ENCODE data around the gene UST.

UST gene

GRCh38 chr6:148736774-148737412 lies 9.9 kb upstream of the UST start:
- H3K36me3 ChIP-seq (ENCODE audit: control insufficient read depth, insufficient read depth, low read length), result no peaks in the 10 kb centered on the region
- H3K4me1 ChIP-seq (ENCODE audit: control insufficient read depth, insufficient read depth, low read length), result peaks cover 3% of the 10 kb centered on the region; the same call in 1 of the 2 replicates
- H3K9ac ChIP-seq (ENCODE audit: low read length), result no peak overlapping the region
- peaks cover 5% of the 10 kb centered on the region for H3K9me3 ChIP-seq (ENCODE audit: control insufficient read depth, insufficient read depth, low read depth, low read length)
- H3K27ac ChIP-seq (ENCODE audit: low read depth, low read length), result no peak overlapping the region
- H3K4me3 ChIP-seq (ENCODE audit: low read depth, low read length), result no peak overlapping the region
- H3K27me3 ChIP-seq (ENCODE audit: control insufficient read depth, insufficient read depth, low read length), result no peaks in the 10 kb centered on the region

DNA sequence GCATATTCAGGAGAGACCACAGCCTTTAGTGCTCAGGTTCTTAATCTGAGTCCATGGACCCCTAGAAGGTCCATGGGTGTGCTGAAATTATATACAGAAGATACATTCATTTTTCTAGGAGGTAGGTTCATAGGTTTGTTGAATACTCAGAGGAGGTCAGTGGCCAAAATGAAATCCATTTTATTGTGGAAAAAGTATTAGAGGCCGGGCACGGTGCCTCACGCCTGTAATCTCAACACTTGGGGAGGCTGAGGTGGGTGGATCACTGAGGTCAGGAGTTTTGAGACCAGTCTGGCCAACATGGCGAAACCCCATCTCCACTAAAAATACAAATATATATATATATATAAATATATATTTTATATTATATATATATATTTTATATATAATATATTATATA lies 9.0 kb upstream of the UST start:
- H3K9ac ChIP-seq (ENCODE audit: low read length), result no peak overlapping the region
- no peak overlapping the region for H3K27ac ChIP-seq (ENCODE audit: low read depth, low read length)
- H3K9me3 ChIP-seq (ENCODE audit: control insufficient read depth, insufficient read depth, low read depth, low read length), result peaks cover 5% of the 10 kb centered on the region
- no peaks in the 10 kb centered on the region for H3K27me3 ChIP-seq (ENCODE audit: control insufficient read depth, insufficient read depth, low read length)
- no peaks in the 10 kb centered on the region for H3K36me3 ChIP-seq (ENCODE audit: control insufficient read depth, insufficient read depth, low read length)
- no peak overlapping the region for H3K4me3 ChIP-seq (ENCODE audit: low read depth, low read length)
- H3K4me1 ChIP-seq (ENCODE audit: control insufficient read depth, insufficient read depth, low read length), result peaks cover 3% of the 10 kb centered on the region; the same call in 1 of the 2 replicates

GRCh38 chr6:148738946-148739821 lies 7.6 kb upstream of the UST start:
- H3K27me3 ChIP-seq (ENCODE audit: control insufficient read depth, insufficient read depth, low read length), result no peaks in the 10 kb centered on the region
- no peaks in the 10 kb centered on the region for H3K9me3 ChIP-seq (ENCODE audit: control insufficient read depth, insufficient read depth, low read depth, low read length)
- H3K4me3 ChIP-seq (ENCODE audit: low read depth, low read length), result no peak overlapping the region
- H3K27ac ChIP-seq (ENCODE audit: low read depth, low read length), result no peak overlapping the region
- no peaks in the 10 kb centered on the region for H3K36me3 ChIP-seq (ENCODE audit: control insufficient read depth, insufficient read depth, low read length)
- peaks cover 9% of the 10 kb centered on the region; the same call in 1 of the 2 replicates for H3K4me1 ChIP-seq (ENCODE audit: control insufficient read depth, insufficient read depth, low read length)
- no peak overlapping the region for H3K9ac ChIP-seq (ENCODE audit: low read length)

- H3K27me3 ChIP-seq (ENCODE audit: control insufficient read depth, insufficient read depth, low read length), result no peaks in the 10 kb centered on the region
- no peaks in the 10 kb centered on the region for H3K36me3 ChIP-seq (ENCODE audit: control insufficient read depth, insufficient read depth, low read length)
- no peaks in the 10 kb centered on the region for H3K9me3 ChIP-seq (ENCODE audit: control insufficient read depth, insufficient read depth, low read depth, low read length)
- H3K4me3 ChIP-seq (ENCODE audit: low read depth, low read length), result no peak overlapping the region
- H3K4me1 ChIP-seq (ENCODE audit: control insufficient read depth, insufficient read depth, low read length), result peaks cover 9% of the 10 kb centered on the region; the same call in 1 of the 2 replicates
- no peak overlapping the region for H3K27ac ChIP-seq (ENCODE audit: low read depth, low read length)
- H3K9ac ChIP-seq (ENCODE audit: low read length), result no peak overlapping the region
These were observed 7.1 kb upstream of the UST start for GRCh38 chr6:148739822-148740128.

DNA sequence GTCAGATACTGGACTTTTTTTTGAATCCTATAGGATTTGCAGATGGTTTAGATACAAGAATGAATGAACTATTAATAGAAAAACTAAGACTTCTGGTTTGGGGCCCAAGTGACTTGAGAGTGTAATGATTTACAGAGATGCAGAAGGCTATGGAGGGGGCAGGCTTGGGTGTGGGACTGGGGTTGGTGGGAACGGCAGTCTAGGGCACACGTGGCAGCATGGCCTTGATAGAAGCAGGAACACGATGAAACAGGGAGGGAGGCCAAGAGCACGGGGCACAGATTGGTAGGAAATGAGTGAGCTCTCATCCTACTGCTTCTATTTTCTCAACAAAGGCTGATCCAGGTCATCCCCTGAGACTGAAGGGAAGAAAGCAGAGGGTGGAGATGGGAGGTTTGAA lies 3.4 kb upstream of the UST start:
- no peaks in the 10 kb centered on the region for H3K27me3 ChIP-seq (ENCODE audit: control insufficient read depth, insufficient read depth, low read length)
- no peak overlapping the region for H3K9ac ChIP-seq (ENCODE audit: low read length)
- no peak overlapping the region for H3K4me3 ChIP-seq (ENCODE audit: low read depth, low read length)
- peaks cover 17% of the 10 kb centered on the region for H3K4me1 ChIP-seq (ENCODE audit: control insufficient read depth, insufficient read depth, low read length)
- no peaks in the 10 kb centered on the region for H3K36me3 ChIP-seq (ENCODE audit: control insufficient read depth, insufficient read depth, low read length)
- no peaks in the 10 kb centered on the region for H3K9me3 ChIP-seq (ENCODE audit: control insufficient read depth, insufficient read depth, low read depth, low read length)
- H3K27ac ChIP-seq (ENCODE audit: low read depth, low read length), result no peak overlapping the region

DNA sequence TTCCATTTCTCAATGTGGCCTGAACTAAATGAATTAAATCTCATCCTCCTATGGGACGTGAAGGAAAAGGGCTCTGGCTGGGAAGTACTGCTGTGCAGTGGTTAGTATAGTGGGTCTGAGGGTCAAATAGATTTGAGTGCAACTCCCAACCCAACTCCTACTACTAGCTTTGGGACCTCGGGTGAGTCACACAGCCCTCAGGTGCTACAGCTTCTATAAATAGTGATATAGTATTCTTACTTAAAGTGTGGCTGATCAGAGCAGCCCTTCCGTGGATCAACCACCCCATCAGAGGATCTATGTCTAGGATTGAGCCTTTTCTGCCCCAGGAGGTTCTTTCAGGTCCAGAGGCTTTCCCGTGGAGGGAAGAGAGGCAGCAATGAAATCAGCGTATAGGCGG lies 904 bp upstream of the UST start:
- Histone ChIP-seq H3K4me3 (ENCODE audit: low read depth, low read length) (peak overlapping the region; percentile 77), H3K27ac (ENCODE audit: low read depth, low read length) (peak overlapping the region; percentile 58; the same call in 1 of the 2 replicates), H3K4me1 (ENCODE audit: control insufficient read depth, insufficient read depth, low read length) (peaks cover 29% of the 10 kb centered on the region), H3K36me3 (ENCODE audit: control insufficient read depth, insufficient read depth, low read length) (no peaks in the 10 kb centered on the region), H3K9me3 (ENCODE audit: control insufficient read depth, insufficient read depth, low read depth, low read length) (no peaks in the 10 kb centered on the region), H3K27me3 (ENCODE audit: control insufficient read depth, insufficient read depth, low read length) (no peaks in the 10 kb centered on the region), H3K9ac (ENCODE audit: low read length) (peak overlapping the region; percentile 85)

DNA sequence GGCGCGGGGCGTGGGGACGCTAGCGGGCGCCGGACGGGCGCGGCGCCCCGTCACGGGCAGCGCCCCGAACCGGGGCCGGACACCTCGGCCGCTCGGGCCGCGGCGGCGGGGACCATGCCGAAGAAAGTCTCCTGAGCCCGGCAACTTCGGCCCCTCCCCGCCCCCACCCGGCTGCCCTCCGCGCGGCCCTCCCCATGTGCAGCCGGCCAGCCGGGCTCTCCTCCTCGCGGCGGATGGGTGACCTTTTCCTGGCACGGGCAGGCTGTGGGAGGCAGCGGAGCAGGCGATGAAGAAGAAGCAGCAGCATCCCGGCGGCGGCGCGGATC lies 278 bp downstream of the UST start:
- Histone ChIP-seq H3K4me3 (ENCODE audit: low read depth, low read length) (peak overlapping the region; percentile 77), H3K4me1 (ENCODE audit: control insufficient read depth, insufficient read depth, low read length) (peaks cover 31% of the 10 kb centered on the region), H3K27me3 (ENCODE audit: control insufficient read depth, insufficient read depth, low read length) (no peaks in the 10 kb centered on the region), H3K9ac (ENCODE audit: low read length) (peak overlapping the region; percentile 67), H3K9me3 (ENCODE audit: control insufficient read depth, insufficient read depth, low read depth, low read length) (no peaks in the 10 kb centered on the region), H3K36me3 (ENCODE audit: control insufficient read depth, insufficient read depth, low read length) (no peaks in the 10 kb centered on the region), H3K27ac (ENCODE audit: low read depth, low read length) (peak overlapping the region; percentile 81; the same call in 1 of the 2 replicates)

DNA sequence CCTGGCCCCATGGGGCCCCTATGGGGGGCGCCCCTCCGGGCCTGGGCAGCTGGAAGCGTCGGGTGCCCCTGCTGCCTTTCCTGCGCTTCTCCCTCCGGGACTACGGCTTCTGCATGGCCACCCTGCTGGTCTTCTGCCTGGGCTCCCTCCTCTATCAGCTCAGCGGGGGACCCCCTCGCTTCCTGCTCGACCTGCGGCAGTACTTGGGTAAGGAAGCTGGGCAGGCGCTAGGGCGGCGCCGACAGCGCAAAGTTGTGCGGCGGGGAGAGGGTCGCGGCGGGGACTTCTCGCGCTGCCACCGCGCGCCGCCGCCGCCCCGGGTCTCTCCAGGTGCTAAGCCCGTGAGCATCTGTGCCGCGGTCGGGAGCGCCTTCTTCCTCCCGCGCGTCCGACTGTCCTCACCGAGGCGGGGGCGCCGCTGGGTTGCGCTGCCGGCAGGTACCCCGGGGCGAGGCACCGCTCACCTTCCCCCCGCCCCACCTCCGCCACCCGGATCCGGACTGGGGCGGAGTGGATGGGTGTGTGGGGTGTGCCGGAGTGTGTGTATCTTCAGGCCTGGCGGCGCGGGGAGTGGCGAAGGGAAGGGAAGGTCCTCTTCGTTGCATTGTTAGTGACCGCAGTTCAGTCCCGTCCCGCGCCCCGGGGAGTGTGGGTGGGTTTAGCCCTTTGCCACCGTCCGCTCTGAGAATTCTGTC lies 788 bp downstream of the UST start:
- Histone ChIP-seq H3K4me1 (ENCODE audit: control insufficient read depth, insufficient read depth, low read length) (peaks cover 31% of the 10 kb centered on the region), H3K36me3 (ENCODE audit: control insufficient read depth, insufficient read depth, low read length) (no peaks in the 10 kb centered on the region), H3K9me3 (ENCODE audit: control insufficient read depth, insufficient read depth, low read depth, low read length) (no peaks in the 10 kb centered on the region), H3K9ac (ENCODE audit: low read length) (peak overlapping the region; percentile 67), H3K27me3 (ENCODE audit: control insufficient read depth, insufficient read depth, low read length) (no peaks in the 10 kb centered on the region), H3K27ac (ENCODE audit: low read depth, low read length) (peak overlapping the region; percentile 81; the same call in 1 of the 2 replicates), H3K4me3 (ENCODE audit: low read depth, low read length) (peak overlapping the region; percentile 77)

DNA sequence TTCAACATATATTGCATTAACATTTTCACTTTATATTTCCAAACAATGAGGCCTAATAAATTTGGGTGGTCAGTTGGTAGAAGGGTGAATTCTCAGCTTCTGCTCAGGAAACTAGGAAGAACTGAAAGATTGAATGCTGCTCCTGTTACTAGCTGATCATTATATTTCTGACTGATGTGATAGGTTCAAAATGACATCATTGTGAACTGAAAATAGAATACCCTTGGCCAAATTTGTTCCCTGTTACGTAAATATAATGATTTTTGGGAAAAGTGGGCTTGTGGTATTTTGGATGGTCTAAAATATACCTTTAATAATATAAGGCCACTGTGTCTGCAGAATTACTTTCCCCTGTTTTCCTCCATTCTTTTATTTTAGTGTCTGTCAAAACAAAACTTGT lies 2.8 kb downstream of the UST start:
- Histone ChIP-seq H3K4me3 (ENCODE audit: low read depth, low read length) (no peak overlapping the region), H3K9me3 (ENCODE audit: control insufficient read depth, insufficient read depth, low read depth, low read length) (no peaks in the 10 kb centered on the region), H3K36me3 (ENCODE audit: control insufficient read depth, insufficient read depth, low read length) (no peaks in the 10 kb centered on the region), H3K4me1 (ENCODE audit: control insufficient read depth, insufficient read depth, low read length) (peaks cover 25% of the 10 kb centered on the region), H3K27me3 (ENCODE audit: control insufficient read depth, insufficient read depth, low read length) (no peaks in the 10 kb centered on the region), H3K9ac (ENCODE audit: low read length) (no peak overlapping the region), H3K27ac (ENCODE audit: low read depth, low read length) (no peak overlapping the region)

DNA sequence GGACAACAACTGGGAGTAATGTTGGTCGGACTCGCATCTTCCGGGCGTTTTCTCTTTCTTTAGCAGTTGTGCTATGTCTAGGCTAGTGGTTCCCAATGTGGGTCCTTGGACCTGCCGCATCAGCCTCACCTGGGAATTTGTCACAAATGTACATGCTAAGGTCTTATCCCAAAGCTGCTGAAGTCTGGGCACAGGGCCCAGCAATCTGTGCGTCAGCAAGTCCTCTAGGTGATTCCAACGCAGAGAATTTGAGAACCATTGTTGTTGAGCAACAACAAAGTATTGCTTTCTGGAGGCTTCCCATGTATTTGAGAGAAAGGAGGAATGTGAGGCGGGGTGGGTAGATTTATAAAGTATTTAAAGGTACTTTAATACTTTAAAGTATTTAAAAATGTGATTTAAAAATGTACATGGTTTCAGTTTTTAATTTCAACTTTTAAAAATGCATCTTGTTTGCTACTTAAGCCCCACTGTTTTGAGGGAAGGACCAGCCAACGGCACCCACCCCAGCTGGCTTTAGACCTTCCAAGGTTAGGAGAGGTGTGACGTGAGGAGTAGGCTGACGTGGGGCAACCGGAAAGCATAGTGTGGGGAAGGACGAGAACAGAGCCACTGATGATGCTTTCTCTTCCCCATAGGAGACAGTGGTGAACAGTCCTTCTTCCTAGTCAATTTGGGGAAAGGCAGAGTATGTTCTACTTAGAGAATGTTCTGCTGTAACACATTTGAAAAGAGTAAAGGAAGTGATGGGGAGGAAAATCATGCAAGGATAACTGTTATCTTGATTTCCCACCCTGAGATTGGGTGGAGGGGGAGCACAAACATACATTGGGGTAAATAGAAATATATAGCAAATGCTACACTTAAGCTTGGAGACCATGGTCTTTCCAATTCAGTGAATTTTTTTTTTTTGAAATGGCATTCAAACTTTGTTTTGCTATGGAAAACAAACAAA lies 4.3 kb downstream of the UST start:
- Histone ChIP-seq H3K9me3 (ENCODE audit: control insufficient read depth, insufficient read depth, low read depth, low read length) (no peaks in the 10 kb centered on the region), H3K9ac (ENCODE audit: low read length) (no peak overlapping the region), H3K36me3 (ENCODE audit: control insufficient read depth, insufficient read depth, low read length) (no peaks in the 10 kb centered on the region), H3K27me3 (ENCODE audit: control insufficient read depth, insufficient read depth, low read length) (no peaks in the 10 kb centered on the region), H3K4me1 (ENCODE audit: control insufficient read depth, insufficient read depth, low read length) (peaks cover 19% of the 10 kb centered on the region), H3K27ac (ENCODE audit: low read depth, low read length) (no peak overlapping the region), H3K4me3 (ENCODE audit: low read depth, low read length) (no peak overlapping the region)
